ENCODE data around the gene ABRACL.
"Not testable (repeated sequence)": the region's sequence is repeated elsewhere in the genome, so short reads cannot be mapped to it uniquely, and the experiment has no call there.

Gene ABRACL, protein sequence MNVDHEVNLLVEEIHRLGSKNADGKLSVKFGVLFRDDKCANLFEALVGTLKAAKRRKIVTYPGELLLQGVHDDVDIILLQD

DNA sequence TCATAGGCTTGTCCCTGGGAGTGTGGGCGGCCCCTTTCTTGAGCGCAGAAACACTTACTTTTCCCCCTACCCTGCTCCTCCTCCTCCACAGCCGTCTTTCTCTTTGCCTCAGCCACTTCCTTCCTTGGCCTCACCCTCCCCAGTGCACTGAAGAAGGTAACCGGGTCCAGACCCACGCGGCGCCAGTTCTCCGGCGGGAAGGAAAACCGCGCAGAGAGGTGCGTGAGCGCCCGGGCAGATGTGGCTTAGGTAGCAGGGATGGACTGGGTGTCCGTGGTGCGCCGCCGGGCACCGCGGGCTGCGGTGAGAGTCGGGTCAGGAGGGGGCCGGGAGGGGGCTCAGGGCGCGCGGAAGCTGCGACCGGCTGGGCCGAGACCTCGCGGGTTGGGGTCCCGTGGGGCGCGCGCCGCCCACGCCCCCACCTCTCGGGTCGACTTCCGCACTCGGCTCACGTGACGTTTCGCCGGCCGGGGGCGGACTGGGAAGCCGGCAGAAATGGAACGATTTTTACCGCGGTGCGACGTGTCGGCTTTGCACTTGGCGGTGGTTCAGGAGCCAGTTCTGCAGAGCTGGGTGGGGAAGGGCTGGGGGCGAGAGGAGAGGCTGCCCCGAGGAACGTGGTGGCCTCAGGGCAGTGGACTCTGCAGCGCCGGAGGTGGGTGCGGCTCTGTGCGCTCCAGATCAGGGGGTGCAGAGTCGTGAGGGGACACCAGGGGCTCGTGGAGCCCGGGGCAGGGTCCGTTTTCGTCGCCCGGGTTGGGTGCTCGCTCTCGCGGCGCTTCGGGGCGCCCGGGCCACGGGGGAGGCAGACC, at the start of gene ABRACL:
Gene ABRACL (plus strand): TSS at position 88 of the 812 bp plus-strand sequence. CDS start 5,416 bp downstream, outside the sequence.
- no peak for DNase-seq

DNA sequence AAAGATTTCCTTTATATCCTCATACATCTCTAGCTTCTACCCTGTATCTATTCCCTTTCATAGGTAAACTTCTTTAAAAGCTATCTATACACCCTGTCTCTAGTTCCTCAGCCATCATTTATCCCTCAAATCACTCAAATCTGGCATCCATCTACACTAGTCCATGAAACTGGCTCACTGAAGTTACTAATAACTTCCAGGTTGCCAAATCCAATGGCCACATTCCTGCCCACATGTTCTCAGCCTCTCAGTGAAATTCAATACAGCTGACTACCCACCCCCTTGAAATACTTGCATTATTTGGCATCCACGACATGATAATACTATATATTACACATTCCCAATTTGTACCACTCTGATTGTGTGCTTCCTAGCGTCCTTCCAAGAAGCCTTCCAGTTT, 49.2 kb upstream of the ABRACL start:
- DNase-seq, result no peak

DNA sequence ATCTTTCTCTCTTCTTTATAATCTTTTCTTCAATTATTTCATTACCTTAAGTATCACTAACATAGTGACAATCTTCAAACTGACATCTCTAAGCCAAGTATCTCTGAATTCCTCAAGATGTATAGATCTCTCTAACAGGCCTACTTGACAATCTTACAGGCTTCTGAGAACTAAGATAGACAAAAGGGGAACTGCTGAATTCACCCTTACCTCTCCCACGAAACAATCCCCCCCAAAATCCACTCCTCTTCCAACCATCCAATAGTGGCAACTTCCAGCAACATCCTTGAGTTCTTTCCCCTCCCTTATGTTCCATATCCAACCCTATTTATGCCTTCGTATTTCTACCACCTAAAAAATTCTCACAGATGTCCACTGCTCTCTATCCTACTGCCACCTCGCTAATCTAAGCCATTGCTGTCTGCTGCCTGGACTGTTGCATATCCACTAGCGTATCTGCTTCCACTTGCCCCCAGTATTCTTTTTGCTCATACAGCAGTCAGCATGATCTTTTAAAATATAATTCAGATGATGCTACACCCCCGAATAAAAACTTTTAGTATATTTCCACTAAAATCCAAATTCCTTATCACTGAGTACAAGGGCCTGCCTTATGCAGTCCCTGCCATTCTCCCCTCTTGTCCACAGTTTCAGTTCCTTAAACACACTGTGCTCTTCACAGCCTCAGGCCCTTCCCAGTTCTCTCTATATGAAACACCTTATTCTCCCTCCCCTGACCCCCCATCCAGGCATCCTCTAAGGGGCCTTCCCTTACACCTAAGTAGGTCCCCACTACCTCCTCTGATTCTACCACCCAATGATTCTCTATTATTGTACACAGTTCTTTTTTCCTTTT, 48.5 kb upstream of the ABRACL start:
- DNase-seq, result no peak

DNA sequence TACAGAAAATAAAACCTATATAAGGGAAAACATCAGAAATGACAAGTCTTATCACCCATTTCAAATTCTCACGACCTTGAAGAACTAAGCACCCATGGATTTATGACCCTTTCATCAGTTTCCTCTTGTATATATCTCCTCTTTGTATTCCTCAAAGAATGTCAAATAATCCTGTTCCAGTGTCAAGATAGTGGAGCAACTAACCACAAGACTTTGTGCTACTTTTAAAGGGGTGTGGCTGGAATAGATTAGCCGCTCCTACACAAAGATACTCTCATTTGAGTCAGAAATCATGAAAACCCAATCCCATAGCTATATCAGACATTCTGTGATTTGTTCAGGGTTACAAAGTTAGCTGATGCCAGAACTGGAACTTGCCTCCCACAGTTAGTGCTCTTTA, 47.1 kb upstream of the ABRACL start:
- no peak for DNase-seq

GRCh38 chr6:138986578-138986977, 42.0 kb upstream of the ABRACL start:
- no peak for DNase-seq

DNA sequence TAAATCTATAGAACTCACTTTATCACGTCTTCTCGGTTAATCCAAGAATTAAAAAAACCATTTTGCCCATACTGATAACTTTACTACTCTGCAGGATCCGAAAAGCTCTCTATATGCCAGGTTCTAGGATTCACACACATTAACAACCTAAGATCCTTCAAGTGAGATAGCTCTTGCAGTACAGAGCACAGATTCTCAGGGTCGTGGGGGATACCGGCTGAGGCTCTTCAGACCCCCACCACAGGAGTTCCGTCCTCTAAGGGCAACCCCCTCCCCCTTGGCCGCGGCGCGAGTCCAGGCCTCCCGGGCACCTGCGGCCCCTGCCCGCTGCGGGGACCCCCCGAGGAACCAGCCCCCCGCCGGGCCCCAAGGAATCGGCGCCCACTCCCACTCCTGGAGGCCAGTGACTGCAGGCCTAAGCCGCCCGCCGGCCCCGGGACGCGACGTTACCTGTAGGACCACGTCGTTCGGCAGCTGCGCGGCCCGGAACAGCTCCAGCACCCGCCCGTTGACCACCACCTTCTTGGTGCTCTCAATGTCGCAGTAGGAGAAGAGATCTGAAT, 41.4 kb upstream of the ABRACL start:
- no peak for DNase-seq

DNA sequence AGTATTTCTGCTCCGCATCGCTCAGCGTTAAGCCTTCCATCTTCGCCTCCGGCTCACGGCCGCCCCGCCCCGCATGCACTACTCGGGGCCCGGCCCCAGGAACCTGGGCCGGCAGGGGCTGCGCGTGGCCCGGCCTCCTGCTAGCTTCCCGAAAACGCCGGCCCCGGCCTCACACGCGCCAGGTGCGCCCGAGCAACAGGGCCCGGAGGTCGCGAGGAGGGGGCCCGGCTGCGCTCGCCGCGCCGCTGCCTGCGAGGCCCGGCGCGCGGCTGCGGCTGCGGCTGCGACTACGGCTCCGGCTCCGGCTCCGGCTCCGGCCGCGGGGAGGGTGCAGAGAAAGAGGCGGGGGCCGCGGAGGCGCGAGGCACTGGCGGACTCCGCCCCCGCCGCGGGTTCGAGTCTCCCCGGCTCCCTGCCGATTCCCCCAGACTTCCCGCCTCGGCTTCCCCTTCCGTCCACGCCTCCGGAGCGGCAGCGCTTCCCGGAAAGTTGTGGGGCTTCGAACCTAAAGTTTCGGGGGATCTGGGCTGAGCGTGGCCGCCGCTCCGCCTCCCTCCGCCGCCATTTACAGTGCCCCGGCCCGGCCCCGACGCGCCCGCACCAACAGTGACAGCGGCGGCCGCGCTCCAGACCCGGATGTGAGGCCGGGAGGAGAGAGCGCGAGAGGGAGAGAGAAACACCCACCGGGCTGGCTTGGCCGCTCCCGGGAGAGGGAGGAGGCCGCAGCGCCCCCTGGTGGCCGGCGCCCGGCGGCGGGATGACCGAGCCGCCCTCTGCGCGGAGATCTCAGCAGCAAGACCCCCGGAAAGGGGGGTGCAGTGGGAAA, 40.7 kb upstream of the ABRACL start, which contains the start of gene REPS1:
Gene REPS1 (minus strand): TSS at position 611 of the 826 bp plus-strand sequence. CDS start 571 bp downstream, at position 40.
- DNase-seq, result no peak

- no peak for DNase-seq
Observed at GRCh38 chr6:138988469-138988834, 40.1 kb upstream of the ABRACL start.

GRCh38 chr6:138989098-138989983, 39.2 kb upstream of the ABRACL start:
- no peak for DNase-seq

DNA sequence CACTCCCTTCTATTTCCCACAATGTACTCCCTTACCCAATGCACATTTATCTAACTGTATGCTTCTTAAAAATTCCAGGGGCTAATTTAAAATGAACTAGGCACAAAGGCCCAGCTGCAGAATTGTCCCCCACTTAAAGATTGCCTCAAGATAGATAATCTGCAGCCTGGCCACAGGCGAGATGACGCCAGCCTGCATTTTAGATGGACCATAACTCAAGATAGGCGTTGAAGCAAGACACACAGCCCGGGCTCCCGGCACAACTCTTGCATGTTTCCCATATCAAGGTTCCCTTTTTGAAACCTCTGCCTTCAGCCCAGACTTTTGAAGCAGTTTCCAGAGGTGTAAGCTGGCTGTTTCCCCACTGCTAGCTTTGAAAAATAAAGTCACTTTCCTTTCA, 37.3 kb upstream of the ABRACL start:
- DNase-seq, result no peak

- DNase-seq, result not testable (repeated sequence)
Observed at GRCh38 chr6:138992965-138993364, 35.6 kb upstream of the ABRACL start.

DNA sequence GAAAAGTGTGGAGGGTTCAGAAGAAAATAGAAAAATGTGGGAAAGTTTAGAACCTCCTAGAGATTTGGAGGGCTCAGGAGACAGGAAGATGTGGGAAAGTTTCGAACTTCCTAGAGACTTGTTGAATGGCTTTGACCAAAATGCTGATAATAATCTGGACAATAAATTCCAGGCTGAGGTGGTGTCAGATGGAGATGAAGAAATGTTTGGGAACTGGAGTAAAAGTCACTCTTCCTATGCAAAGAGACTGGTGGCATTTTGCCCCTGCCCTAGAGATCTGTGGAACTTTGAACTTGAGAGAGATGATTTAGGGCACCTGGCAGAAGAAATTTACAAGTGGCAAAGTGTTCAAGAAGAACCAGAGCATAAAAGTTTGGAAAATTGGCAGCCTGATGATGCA, 35.1 kb upstream of the ABRACL start:
- not testable (repeated sequence) for DNase-seq

DNA sequence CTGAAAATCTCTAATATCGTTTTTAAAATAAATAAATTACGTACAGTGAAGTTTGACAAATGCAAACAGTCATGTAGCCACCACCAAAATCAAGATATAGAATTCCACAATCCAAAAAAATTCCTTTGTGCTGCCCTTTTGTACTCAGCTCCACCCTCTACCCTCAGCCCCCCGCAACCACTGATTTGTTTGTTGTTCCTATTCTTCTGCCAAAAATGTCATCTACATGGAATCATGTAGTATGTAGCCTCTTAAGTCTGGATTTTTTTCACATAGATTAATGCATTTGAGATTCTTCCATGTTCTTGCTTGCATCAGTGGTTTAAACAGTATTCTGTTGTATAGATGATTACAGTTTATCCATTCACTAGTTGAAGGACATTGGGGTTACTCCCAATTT, 32.0 kb upstream of the ABRACL start:
- DNase-seq, result no peak

GRCh38 chr6:138997136-138997535, 31.4 kb upstream of the ABRACL start:
- DNase-seq, result no peak

GRCh38 chr6:138999949-139000725, 28.4 kb upstream of the ABRACL start:
- no peak for DNase-seq

DNA sequence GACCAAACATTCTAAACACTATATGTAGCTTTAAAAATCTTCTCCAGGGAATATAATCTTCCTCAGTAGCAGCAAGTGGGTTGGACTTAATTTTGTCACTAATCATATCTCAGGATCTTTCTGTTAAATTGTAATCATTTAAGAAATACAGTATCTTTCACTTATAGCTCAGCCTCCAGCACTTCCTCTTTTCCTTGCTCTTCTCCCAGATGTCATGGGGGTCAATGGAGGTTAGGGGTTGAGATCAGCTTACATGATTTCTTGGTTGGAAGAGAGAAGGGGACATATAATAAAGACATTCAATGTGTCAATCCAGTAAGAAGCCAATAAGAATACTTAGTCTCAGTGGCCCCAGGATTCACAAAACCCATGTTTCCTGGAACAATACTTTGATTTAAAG, 24.8 kb upstream of the ABRACL start:
- DNase-seq, result no peak

- no peak for DNase-seq
Observed at GRCh38 chr6:139006477-139006876, 22.1 kb upstream of the ABRACL start.

GRCh38 chr6:139007428-139007827, 21.1 kb upstream of the ABRACL start:
- DNase-seq, result no peak

- DNase-seq, result no peak
Observed at GRCh38 chr6:139008117-139008516, 20.4 kb upstream of the ABRACL start.

- DNase-seq, result no peak
Observed at GRCh38 chr6:139010674-139011073, 17.9 kb upstream of the ABRACL start.

DNA sequence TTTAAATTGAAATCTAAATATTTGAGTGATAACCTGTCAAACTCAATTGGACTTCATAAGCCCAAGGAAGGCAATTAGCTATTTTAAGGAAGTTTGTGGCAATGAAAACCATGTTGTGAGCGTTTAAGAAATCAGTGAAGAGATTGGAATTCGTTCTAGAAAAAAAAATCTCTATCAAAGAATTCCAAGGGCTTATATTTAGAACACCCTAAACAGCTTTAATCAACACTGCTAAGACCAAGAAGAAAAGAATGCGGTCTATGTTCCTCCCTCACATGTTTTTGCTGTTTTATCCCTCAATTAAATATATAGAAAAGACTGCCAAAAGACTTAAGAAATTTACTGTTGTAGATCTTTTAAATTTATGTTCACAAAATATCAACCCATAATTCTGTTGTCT, 16.6 kb upstream of the ABRACL start:
- no peak for DNase-seq

All from NCI-H2081 treated with DMSO at 0.1 percent for 48 hours (cell line).